OCI-LY7 (cell line): Measurements from ENCODE around the gene LIX1. TPM values are rescaled to one million over a fixed set of nuclear protein-coding genes. Genes with fewer than 3 reads are reported as not detected.
"Not testable (repeated sequence)": the region's sequence is repeated elsewhere in the genome, so short reads cannot be mapped to it uniquely, and the experiment has no call there.

Experiments used
- BruUV-seq: library from RNA; stranded (reverse); fragments of 400-500 nt; replicated peaks from 2 replicates; lab custom pipeline; 2021; lab: Mats Ljungman, UMichigan
- CTCF ChIA-PET: fragments of 300-600 bp; sonication (Branson Sonifier 250); formaldehyde crosslinking; loops from one replicate; lab custom pipeline; 2022; ENCODE audit warnings: antibody characterized with exemption; ENCODE audit not compliant: unreplicated experiment; lab: Charles Lee
- POLR2A ChIA-PET: fragments of 300-600 bp; sonication (Branson Sonifier 250); formaldehyde crosslinking; loops from one replicate; lab custom pipeline; 2022; ENCODE audit warnings: antibody characterized with exemption; lab: Charles Lee
- DNase-seq: peaks from one replicate; pipeline ENCODE4 v3.0.0-alpha.2; 2015; ENCODE audit warnings: low spot score
- H2AFZ ChIP-seq: fragments of 200-600 bp; sonication (generic), shearing (Covaris generic); 2 replicates; pipeline ENCODE4 v1.6.1; 2014; ENCODE audit warnings: mild to moderate bottlenecking, antibody characterized with exemption, low read length, moderate library complexity
- H3K27ac ChIP-seq: fragments of 200-600 bp; sonication (generic); 2 replicates; pipeline ENCODE4 v1.5.1; 2014; ENCODE audit warnings: mixed run types, low read depth, mild to moderate bottlenecking, moderate library complexity, low read length, inconsistent platforms; ENCODE audit not compliant: poor library complexity, severe bottlenecking
- H3K36me3 ChIP-seq: fragments of 200-600 bp; sonication (generic); 2 replicates; pipeline ENCODE4 v1.6.1; 2014; ENCODE audit warnings: mild to moderate bottlenecking, antibody characterized with exemption, low read length, moderate library complexity, mixed read lengths; ENCODE audit not compliant: insufficient read depth
- H3K4me1 ChIP-seq: fragments of 200-600 bp; sonication (generic); 2 replicates; pipeline ENCODE4 v1.5.1; 2014; ENCODE audit warnings: mild to moderate bottlenecking, low read length; ENCODE audit not compliant: insufficient read depth, poor library complexity, severe bottlenecking
- H3K4me2 ChIP-seq: fragments of 200-600 bp; sonication (generic); 2 replicates; pipeline ENCODE4 v1.6.1; 2014; ENCODE audit warnings: mild to moderate bottlenecking, low read length
- H3K4me3 ChIP-seq: fragments of 200-600 bp; sonication (generic); 2 replicates; pipeline ENCODE4 v1.5.1; 2014; ENCODE audit warnings: mild to moderate bottlenecking, low read depth, low read length; ENCODE audit not compliant: poor library complexity, severe bottlenecking
- H3K79me2 ChIP-seq: fragments of 200-600 bp; sonication (generic); 2 replicates; pipeline ENCODE4 v1.6.1; 2016; ENCODE audit warnings: low read depth, mild to moderate bottlenecking, low read length, moderate library complexity, mixed read lengths; ENCODE audit not compliant: insufficient read depth
- H3K9me2 ChIP-seq: fragments of 200-600 bp; sonication (generic); 2 replicates; pipeline ENCODE4 v1.6.1; 2016; ENCODE audit warnings: mild to moderate bottlenecking, low read length, mixed read lengths; ENCODE audit not compliant: insufficient read depth
- H3K9me3 ChIP-seq: fragments of 200-600 bp; sonication (generic); 2 replicates; pipeline ENCODE4 v1.6.1; 2014; ENCODE audit warnings: mild to moderate bottlenecking, mixed run types, low read length, mixed read lengths
- H4K20me1 ChIP-seq: fragments of 200-600 bp; sonication (generic); 2 replicates; pipeline ENCODE4 v1.6.1; 2014; ENCODE audit warnings: mild to moderate bottlenecking, antibody characterized with exemption, low read length, moderate library complexity, mixed read lengths; ENCODE audit not compliant: insufficient read depth
- EZH2phosphoT487 ChIP-seq: fragments of 200-600 bp; sonication (generic); IDR thresholded peaks from 2 replicates; pipeline ENCODE4 v1.6.1; 2018; ENCODE audit warnings: low read depth, borderline replicate concordance, mild to moderate bottlenecking, mixed run types, antibody characterized with exemption, low read length, moderate library complexity, mixed read lengths
- intact Hi-C: fragments of 100-400 bp; cut with micrococcal nuclease; formaldehyde crosslinking; loops from one replicate; pipeline ENCODE4 v1.10.0; 2022; ENCODE audit not compliant: unreplicated experiment
- total RNA-seq, 2 experiments: library from RNA; depleted of rRNA in 1 of 2; stranded (reverse); fragments of >200 nt in 1 of 2; shearing (Covaris generic) in 1 of 2; gene quantifications; 2 replicates each; pipeline ENCODE4 v1.2.3, GENCODE V29; 2014 to 2022
- TF ChIP-seq, protein P1 (sequence below): fragments of 200-600 bp; sonication (generic); conservative IDR thresholded peaks from 2 replicates; pipeline ENCODE4 v1.5.1; 2014; ENCODE audit warnings: mild to moderate bottlenecking, antibody characterized with exemption, low read length, moderate library complexity, mixed read lengths

The LIX1 gene
- total RNA-seq, 2 experiments from 2014 or later = 0.44 TPM; not detected in 1

DNA sequence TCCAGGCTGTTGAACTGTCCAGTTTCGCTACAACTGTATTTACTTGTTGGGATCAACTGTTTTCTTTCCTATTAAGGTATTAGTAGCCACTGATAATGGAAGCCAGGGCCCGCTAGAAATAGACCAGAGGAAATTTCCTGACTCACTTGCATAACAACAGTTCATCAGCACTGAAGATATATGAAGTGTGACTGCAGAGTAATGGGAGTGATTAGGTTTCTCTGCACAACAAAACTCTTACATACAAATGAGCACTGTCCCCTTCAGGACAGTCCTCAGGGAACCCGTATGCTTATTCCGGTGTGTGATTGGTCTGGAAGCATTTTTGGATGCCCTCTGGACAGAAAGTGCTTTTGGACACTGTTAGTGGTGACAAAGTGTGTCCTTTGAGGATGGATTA lies 55.3 kb downstream of the LIX1 start:
- CTCF ChIA-PET = no interaction called here

DNA sequence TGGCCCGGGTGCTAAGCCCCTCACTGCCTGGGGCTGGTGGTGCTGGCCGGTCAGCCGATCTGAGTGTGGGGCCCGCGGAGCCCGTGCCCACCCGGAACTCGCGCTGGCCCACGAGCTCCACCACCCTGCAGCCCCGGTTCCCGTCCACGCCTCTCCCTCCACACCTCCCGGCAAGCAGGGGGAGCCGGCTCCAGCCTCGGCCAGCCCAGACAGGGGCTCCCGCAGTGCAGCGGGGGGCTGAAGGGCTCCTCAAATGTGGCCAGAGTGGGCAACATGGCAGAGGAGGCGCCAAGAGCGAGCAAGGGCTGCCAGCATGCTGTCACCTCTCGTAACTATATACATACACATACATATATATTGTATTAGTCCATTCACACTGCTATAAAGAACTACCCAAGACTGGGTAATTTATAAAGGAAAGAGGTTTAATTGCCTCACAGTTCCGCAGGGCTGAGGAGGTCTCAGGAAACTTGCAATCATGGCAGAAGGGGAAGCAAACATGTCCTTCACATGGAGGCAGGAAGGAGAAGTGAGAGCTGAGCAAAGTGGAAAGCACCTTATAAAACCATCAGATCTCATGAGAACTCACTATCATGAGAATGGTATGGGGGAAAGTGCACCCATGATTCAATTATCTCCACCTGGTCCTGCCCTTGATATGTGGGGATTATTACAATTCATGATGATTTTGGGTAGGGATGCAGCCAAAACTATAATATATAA lies 56.8 kb downstream of the LIX1 start:
- H3K9me3 ChIP-seq = no peaks in the 10 kb centered on the region
- no peaks in the 10 kb centered on the region for H3K36me3 ChIP-seq
- no peak overlapping the region for H3K4me3 ChIP-seq
- no peak overlapping the region for H3K4me2 ChIP-seq
- H2AFZ ChIP-seq = no peak overlapping the region
- CTCF ChIA-PET = no interaction called here
- H3K4me1 ChIP-seq = no peaks in the 10 kb centered on the region
- no peak overlapping the region for H3K27ac ChIP-seq
- no peaks in the 10 kb centered on the region for H4K20me1 ChIP-seq
- no TSS peak for BruUV-seq
- no peaks in the 10 kb centered on the region for H3K79me2 ChIP-seq
- POLR2A ChIA-PET = no interaction called here
- intact Hi-C loops = no loop called here
- DNase-seq = no peak
- H3K9me2 ChIP-seq = no peaks in the 10 kb centered on the region
- no peak for TF ChIP-seq EZH2phosphoT487
- TF ChIP-seq, protein P1, sequence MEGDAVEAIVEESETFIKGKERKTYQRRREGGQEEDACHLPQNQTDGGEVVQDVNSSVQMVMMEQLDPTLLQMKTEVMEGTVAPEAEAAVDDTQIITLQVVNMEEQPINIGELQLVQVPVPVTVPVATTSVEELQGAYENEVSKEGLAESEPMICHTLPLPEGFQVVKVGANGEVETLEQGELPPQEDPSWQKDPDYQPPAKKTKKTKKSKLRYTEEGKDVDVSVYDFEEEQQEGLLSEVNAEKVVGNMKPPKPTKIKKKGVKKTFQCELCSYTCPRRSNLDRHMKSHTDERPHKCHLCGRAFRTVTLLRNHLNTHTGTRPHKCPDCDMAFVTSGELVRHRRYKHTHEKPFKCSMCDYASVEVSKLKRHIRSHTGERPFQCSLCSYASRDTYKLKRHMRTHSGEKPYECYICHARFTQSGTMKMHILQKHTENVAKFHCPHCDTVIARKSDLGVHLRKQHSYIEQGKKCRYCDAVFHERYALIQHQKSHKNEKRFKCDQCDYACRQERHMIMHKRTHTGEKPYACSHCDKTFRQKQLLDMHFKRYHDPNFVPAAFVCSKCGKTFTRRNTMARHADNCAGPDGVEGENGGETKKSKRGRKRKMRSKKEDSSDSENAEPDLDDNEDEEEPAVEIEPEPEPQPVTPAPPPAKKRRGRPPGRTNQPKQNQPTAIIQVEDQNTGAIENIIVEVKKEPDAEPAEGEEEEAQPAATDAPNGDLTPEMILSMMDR = no peak

More for the DNA sequence above, 55.3 kb downstream of the LIX1 start:
- no peak for DNase-seq
- Histone ChIP-seq H3K4me2 (no peak overlapping the region), H3K4me3 (no peak overlapping the region), H3K4me1 (no peaks in the 10 kb centered on the region), H3K9me2 (no peaks in the 10 kb centered on the region), H3K27ac (no peak overlapping the region), H2AFZ (no peak overlapping the region), H3K79me2 (no peaks in the 10 kb centered on the region), H3K36me3 (no peaks in the 10 kb centered on the region), H4K20me1 (no peaks in the 10 kb centered on the region), H3K9me3 (no peaks in the 10 kb centered on the region)
- intact Hi-C loops = no loop called here
- no peak for TF ChIP-seq EZH2phosphoT487
- TF ChIP-seq, protein P1 = no peak
- no TSS peak for BruUV-seq
- POLR2A ChIA-PET = no interaction called here

DNA sequence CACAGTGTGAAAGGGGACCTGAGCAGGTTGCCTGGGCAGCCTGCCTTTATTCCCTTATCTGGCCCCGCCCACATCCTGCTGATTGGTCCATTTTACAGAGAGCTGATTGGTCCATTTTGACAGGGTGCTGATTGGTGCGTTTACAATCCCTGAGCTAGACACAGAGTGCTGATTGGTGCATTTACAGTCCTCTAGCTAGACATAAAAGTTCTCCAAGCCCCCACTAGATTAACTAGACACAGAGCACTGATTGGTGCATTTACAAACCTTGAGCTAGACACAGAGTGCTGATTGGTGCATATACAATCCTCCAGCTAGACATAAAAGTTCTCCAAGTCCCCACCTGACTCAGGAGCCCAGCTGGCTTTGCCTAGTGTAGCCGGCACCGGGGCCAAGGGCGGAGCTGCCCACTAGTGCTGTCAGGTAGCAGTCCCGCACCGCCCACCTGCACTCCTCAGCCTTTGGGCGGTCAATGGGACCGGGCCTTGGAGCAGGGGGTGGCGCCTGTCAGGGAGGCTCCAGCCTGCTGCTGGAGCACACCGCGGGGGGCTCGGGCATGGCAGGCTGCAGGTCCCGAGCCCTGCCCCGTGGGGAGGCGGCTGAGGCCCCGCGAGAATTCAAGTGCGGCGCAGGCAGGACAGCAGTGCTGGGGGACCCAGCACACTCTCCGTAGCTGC lies 57.5 kb downstream of the LIX1 start:
- H3K4me2 ChIP-seq, H3K79me2 ChIP-seq, CTCF ChIA-PET, H3K27ac ChIP-seq, DNase-seq, H3K9me3 ChIP-seq, H3K36me3 ChIP-seq, BruUV-seq, H3K4me1 ChIP-seq, H4K20me1 ChIP-seq, H3K9me2 ChIP-seq, H2AFZ ChIP-seq, H3K4me3 ChIP-seq, intact Hi-C loops: not testable (repeated sequence)
- POLR2A ChIA-PET = interaction anchor here (1.0 kb wide), 1 partner anchor 49 kb away, joined by 3 read pairs; no protein-coding TSS in a partner anchor
